CD14-positive monocyte (primary cell): ENCODE data around the gene RINL. TPM values are rescaled to one million over a fixed set of nuclear protein-coding genes. Genes with fewer than 3 reads are reported as not detected.

Experiments
- DNase-seq, 3 donors: peaks; one replicate each; pipeline ENCODE4 v3.0.0-alpha.2; 2011 to 2022
- H2AFZ ChIP-seq: 2 replicates; pipeline ENCODE4 v1.6.0; 2012; ENCODE audit warnings: mild to moderate bottlenecking, low read depth, low read length, inconsistent platforms; ENCODE audit not compliant: insufficient read depth, poor library complexity, severe bottlenecking
- H3K27ac ChIP-seq, 2 donors: 1 replicate in 1 of 2; 2 replicates in 1 of 2; pipeline ENCODE4 v1.5.1; 2012 to 2013; ENCODE audit warnings: low read length in 2 of 2, control low read depth in 1 of 2, inconsistent platforms in 1 of 2, low read depth in 1 of 2, mild to moderate bottlenecking in 1 of 2
- H3K27me3 ChIP-seq, 2 donors: one replicate each; pipeline versions ENCODE4 v1.6.0 to v1.6.1; 2011 to 2013; ENCODE audit warnings: low read length in 2 of 2; ENCODE audit not compliant: control insufficient read depth in 2 of 2, insufficient read depth in 2 of 2
- H3K36me3 ChIP-seq, 2 donors: replicated peaks in 1 of 2; 1 replicate in 1 of 2; 2 replicates in 1 of 2; pipeline versions ENCODE4 v1.5.1 to v1.6.1; 2012 to 2013; ENCODE audit warnings: low read length in 2 of 2, control low read depth in 1 of 2, inconsistent platforms in 1 of 2, mild to moderate bottlenecking in 1 of 2; ENCODE audit not compliant: insufficient read depth in 2 of 2, control insufficient read depth in 1 of 2
- H3K4me1 ChIP-seq, 2 donors: 1 replicate in 1 of 2; 2 replicates in 1 of 2; pipeline versions ENCODE4 v1.5.1 to v1.6.1; 2012 to 2013; ENCODE audit warnings: low read length in 2 of 2, control low read depth in 1 of 2, inconsistent platforms in 1 of 2, mild to moderate bottlenecking in 1 of 2, moderate library complexity in 1 of 2; ENCODE audit not compliant: insufficient read depth in 2 of 2, control insufficient read depth in 1 of 2
- H3K4me2 ChIP-seq: replicated peaks from 2 replicates; pipeline ENCODE3; 2012; ENCODE audit warnings: low read length, moderate library complexity, mild to moderate bottlenecking; ENCODE audit not compliant: poor library complexity, severe bottlenecking; ENCODE audit errors: extremely low read depth
- H3K4me3 ChIP-seq, 3 experiments: fragments of 200-600 bp in 1 of 3; sonication (generic) in 1 of 3; replicated peaks in 1 of 3; 1 replicate in 2 of 3; 2 replicates in 1 of 3; pipeline ENCODE4 v1.5.1; 2011 to 2013; ENCODE audit warnings: low read length in 3 of 3, mild to moderate bottlenecking in 3 of 3, control low read depth in 2 of 3, low read depth in 2 of 3, inconsistent platforms in 1 of 3, moderate library complexity in 1 of 3
- H3K79me2 ChIP-seq: 2 replicates; pipeline ENCODE4 v1.6.0; 2012; ENCODE audit warnings: mild to moderate bottlenecking, control low read depth, inconsistent platforms, low read length, moderate library complexity; ENCODE audit not compliant: insufficient read depth
- H3K9ac ChIP-seq: 2 replicates; pipeline ENCODE4 v1.6.0; 2017; ENCODE audit warnings: low read length, mild to moderate bottlenecking; ENCODE audit not compliant: insufficient read depth, poor library complexity, severe bottlenecking
- H3K9me3 ChIP-seq, 2 donors: replicated peaks in 1 of 2; 1 replicate in 1 of 2; 2 replicates in 1 of 2; pipeline versions ENCODE4 v1.5.1 to v1.6.1; 2012 to 2013; ENCODE audit warnings: low read length in 2 of 2, control low read depth in 1 of 2; ENCODE audit not compliant: control insufficient read depth in 1 of 2, insufficient read depth in 1 of 2
- H4K20me1 ChIP-seq: 2 replicates; pipeline ENCODE4 v1.6.0; 2012; ENCODE audit warnings: mild to moderate bottlenecking, low read length, control low read depth, moderate library complexity; ENCODE audit not compliant: insufficient read depth
- H3K27ac Mint-ChIP-seq, 7 donors: one replicate each; pipeline ENCODE4 v1.8.0; 2020; ENCODE audit warnings: mild to moderate bottlenecking in 7 of 7, mixed read lengths in 7 of 7, moderate library complexity in 6 of 7, inconsistent platforms in 2 of 7
- H3K27me3 Mint-ChIP-seq, 3 donors: one replicate each; pipeline ENCODE4 v1.8.0; 2021 to 2022; ENCODE audit warnings: low read depth in 3 of 3, mild to moderate bottlenecking in 3 of 3, mixed read lengths in 3 of 3, moderate library complexity in 3 of 3, inconsistent platforms in 1 of 3
- H3K36me3 Mint-ChIP-seq, 2 donors: one replicate each; pipeline ENCODE4 v1.8.0; 2020; ENCODE audit warnings: mixed read lengths in 2 of 2, inconsistent platforms in 1 of 2, mild to moderate bottlenecking in 1 of 2
- H3K4me1 Mint-ChIP-seq: one replicate; pipeline ENCODE4 v1.8.0; 2020; ENCODE audit warnings: mild to moderate bottlenecking, mixed read lengths
- H3K4me3 Mint-ChIP-seq, 2 donors: one replicate each; pipeline ENCODE4 v1.8.0; 2020; ENCODE audit warnings: mild to moderate bottlenecking in 2 of 2, mixed read lengths in 2 of 2, moderate library complexity in 1 of 2
- H3K9me3 Mint-ChIP-seq, 7 donors: one replicate each; pipeline ENCODE4 v1.8.0; 2020 to 2022; ENCODE audit warnings: mixed read lengths in 7 of 7, mild to moderate bottlenecking in 6 of 7, moderate library complexity in 6 of 7, inconsistent platforms in 2 of 7
- CTCF ChIP-seq: fragments of 200-600 bp; IDR thresholded peaks from one replicate; pipeline ENCODE4 v1.8.0; 2022; ENCODE audit warnings: antibody characterized with exemption, mild to moderate bottlenecking
- WGBS: methylation state at CpG from one replicate; pipeline ENCODE4 v1.1.5; 2013; ENCODE audit warnings: missing lambda C conversion rate; ENCODE audit not compliant: insufficient coverage; 5-methylcytosine and 5-hydroxymethylcytosine counted together
- intact Hi-C, 2 donors: fragments of 100-400 bp; cut with micrococcal nuclease; formaldehyde crosslinking; loops; one replicate each; pipeline versions ENCODE4 v1.15.0 to v1.15.1; 2023
- polyA plus RNA-seq, 3 donors: library from polyadenylated mRNA; depleted of rRNA in 1 of 3; unstranded in 2 of 3; stranded (reverse) in 1 of 3; fragments of 300-500 nt in 2 of 3; fragments of >200 nt in 1 of 3; fragmentation: Illumina TruSeq in 2 of 3; gene quantifications; 1 replicate in 2 of 3; 2 replicates in 1 of 3; pipeline ENCODE4 v1.2.3, GENCODE V29; 2012 to 2021

Gene RINL
- polyA plus RNA-seq, 3 donors: 4.1 to 13.5 (median 7.2) TPM

- Mint-ChIP-seq H3K4me3 (peak overlapping the region; percentile 86 to 95), H3K27me3 (peaks cover 2 to 3% (median 2%) of the 10 kb centered on the region in 3 donors), H3K36me3 (peaks cover 10 to 14% of the 10 kb centered on the region in 2 donors), H3K4me1 (peaks cover 34% of the 10 kb centered on the region), H3K9me3 (peaks cover 0 to 7% (median 0%) of the 10 kb centered on the region in 7 donors), H3K27ac (peak overlapping the region in 4 of 7 donors; percentile 10 to 84 (median 62))
- H2AFZ ChIP-seq: peak overlapping the region; percentile 89
- H3K36me3 ChIP-seq: no peaks in the 10 kb centered on the region
- no peaks in the 10 kb centered on the region for H3K9me3 ChIP-seq
- no peak for TF ChIP-seq CTCF
- intact Hi-C loops: loop anchor here in 1 of 2 donors (2.0 kb wide), 1 partner anchor 16 kb away; no protein-coding TSS in a partner anchor
- no peaks in the 10 kb centered on the region for H4K20me1 ChIP-seq
- no peaks in the 10 kb centered on the region for H3K27me3 ChIP-seq
- peak overlapping the region; percentile 54 for H3K9ac ChIP-seq
- H3K4me3 ChIP-seq: peak overlapping the region; percentile 24 to 77 (median 65)
- DNase-seq: peak; percentile 18 to 58 (median 54)
- no peaks in the 10 kb centered on the region for H3K79me2 ChIP-seq
- WGBS: 3% methylated on average over 28 of the region's 34 CpGs
- no peak overlapping the region for H3K27ac ChIP-seq
- peak overlapping the region; percentile 87 for H3K4me2 ChIP-seq
- H3K4me1 ChIP-seq: peaks cover 26 to 34% of the 10 kb centered on the region in 2 donors
Measured at GRCh38 chr19:38869160-38869835, 8.8 kb downstream of the RINL start.

- H3K36me3 ChIP-seq: no peaks in the 10 kb centered on the region
- H3K4me1 ChIP-seq: peaks cover 27 to 36% of the 10 kb centered on the region in 2 donors
- Mint-ChIP-seq H3K27me3 (peaks cover 2 to 3% (median 2%) of the 10 kb centered on the region in 3 donors), H3K4me3 (peak overlapping the region in 1 of 2 donors; percentile 57), H3K9me3 (peaks cover 0 to 7% (median 0%) of the 10 kb centered on the region in 7 donors), H3K36me3 (peaks cover 10 to 12% of the 10 kb centered on the region in 2 donors), H3K27ac (peak overlapping the region in 1 of 7 donors; percentile 46), H3K4me1 (peaks cover 35% of the 10 kb centered on the region)
- WGBS: 71% methylated on average over 1 of the region's 6 CpGs
- no peaks in the 10 kb centered on the region for H3K27me3 ChIP-seq
- intact Hi-C loops: loop anchor here in 1 of 2 donors (2.0 kb wide), 1 partner anchor 16 kb away; no protein-coding TSS in a partner anchor
- H3K27ac ChIP-seq: no peak overlapping the region
- no peak overlapping the region for H3K9ac ChIP-seq
- peak overlapping the region; percentile 87 for H3K4me2 ChIP-seq
- no peak for DNase-seq
- no peak overlapping the region for H3K4me3 ChIP-seq
- no peak for TF ChIP-seq CTCF
- no peak overlapping the region for H2AFZ ChIP-seq
- no peaks in the 10 kb centered on the region for H3K9me3 ChIP-seq
- no peaks in the 10 kb centered on the region for H4K20me1 ChIP-seq
- no peaks in the 10 kb centered on the region for H3K79me2 ChIP-seq
Measured at GRCh38 chr19:38868551-38868950, 9.5 kb downstream of the RINL start.
